ENCODE results near the gene SORCS2.

SORCS2 gene

GRCh38 chr4:7652006-7652405 is 459.7 kb downstream of the SORCS2 start:
- TF ChIP-seq SIN3A (IDR thresholded peaks at IDR 0.05; ENCODE audit: borderline replicate concordance, insufficient read depth, low read length) = no peak
- 0 out of 2 replicates have a peak, but pooled peaks have one; percentile 24 for TF ChIP-seq POLR2AphosphoS5 (IDR thresholded peaks at IDR 0.05; ENCODE audit: low read depth, low read length)
- no peak for TF ChIP-seq TAF1 (IDR thresholded peaks at IDR 0.05; ENCODE audit: borderline replicate concordance, insufficient read depth, low read length)

- no peak for TF ChIP-seq REST (IDR thresholded peaks at IDR 0.05; ENCODE audit: insufficient read depth in 1 of 2, low read depth in 2 of 2, low read length in 2 of 2)
Observed at GRCh38 chr4:7652451-7652881, 460.1 kb downstream of the SORCS2 start.

- TF ChIP-seq REST (IDR thresholded peaks at IDR 0.05; ENCODE audit: insufficient read depth in 1 of 2, low read depth in 2 of 2, low read length in 2 of 2) = no peak
- no peak for TF ChIP-seq FOXP2 (optimal IDR thresholded peaks at IDR 0.05; ENCODE audit: borderline replicate concordance, extremely low read depth, extremely low read length, insufficient read depth)
- TF ChIP-seq SIN3A (IDR thresholded peaks at IDR 0.05; ENCODE audit: borderline replicate concordance, insufficient read depth, low read length) = no peak
- TF ChIP-seq TAF1 (IDR thresholded peaks at IDR 0.05; ENCODE audit: borderline replicate concordance, insufficient read depth, low read length) = no peak
- TF ChIP-seq POLR2AphosphoS5 (IDR thresholded peaks at IDR 0.05; ENCODE audit: low read depth, low read length) = no peak
Observed at GRCh38 chr4:7652906-7653305, 460.6 kb downstream of the SORCS2 start.

- TF ChIP-seq POLR2AphosphoS5 (IDR thresholded peaks at IDR 0.05; ENCODE audit: low read depth, low read length) = no peak
- TF ChIP-seq FOXP2 (optimal IDR thresholded peaks at IDR 0.05; ENCODE audit: borderline replicate concordance, extremely low read depth, extremely low read length, insufficient read depth) = no peak
- TF ChIP-seq REST (IDR thresholded peaks at IDR 0.05; ENCODE audit: insufficient read depth in 1 of 2, low read depth in 2 of 2, low read length in 2 of 2) = no peak
- TF ChIP-seq SIN3A (IDR thresholded peaks at IDR 0.05; ENCODE audit: borderline replicate concordance, insufficient read depth, low read length) = no peak
- TF ChIP-seq TAF1 (IDR thresholded peaks at IDR 0.05; ENCODE audit: borderline replicate concordance, insufficient read depth, low read length) = no peak
Observed at GRCh38 chr4:7653510-7654369, 461.4 kb downstream of the SORCS2 start.

GRCh38 chr4:7654550-7655445 is 462.5 kb downstream of the SORCS2 start:
- TF ChIP-seq FOXP2 (optimal IDR thresholded peaks at IDR 0.05; ENCODE audit: borderline replicate concordance, extremely low read depth, extremely low read length, insufficient read depth) (no peak), SIN3A (IDR thresholded peaks at IDR 0.05; ENCODE audit: borderline replicate concordance, insufficient read depth, low read length) (no peak), REST (IDR thresholded peaks at IDR 0.05; ENCODE audit: insufficient read depth in 1 of 2, low read depth in 2 of 2, low read length in 2 of 2) (no peak), POLR2AphosphoS5 (IDR thresholded peaks at IDR 0.05; ENCODE audit: low read depth, low read length) (no peak), TAF1 (IDR thresholded peaks at IDR 0.05; ENCODE audit: borderline replicate concordance, insufficient read depth, low read length) (no peak)

Measured in PFSK-1 (cell line).